SH-SY5Y (cell line): ENCODE measurements around the gene PNPLA6.

Source experiments
- GATA2 ChIP-seq: IDR thresholded peaks from 2 replicates; pipeline ENCODE4 v1.6.1; 2011; ENCODE audit warnings: mild to moderate bottlenecking, low read depth, low read length
- GATA3 ChIP-seq: IDR thresholded peaks from 2 replicates; pipeline ENCODE4 v1.6.1; 2011; ENCODE audit warnings: low read depth, mild to moderate bottlenecking, low read length, moderate library complexity

- TF ChIP-seq GATA2 (no peak), GATA3 (no peak)
Measured at GRCh38 chr19:7547159-7547558, 11.6 kb downstream of the PNPLA6 start.
